NCI-H2196 (cell line): Measurements from ENCODE around the gene C9orf78.

Source experiments
- DNase-seq: peaks from one replicate; lab custom pipeline; 2025; ENCODE audit not compliant: unreplicated experiment; lab: John Stamatoyannopoulos, UW

The C9orf78 gene

GRCh38 chr9:129868023-129868871 is 33.2 kb upstream of the C9orf78 start:
- DNase-seq: no peak

GRCh38 chr9:129867136-129868022 is 32.3 kb upstream of the C9orf78 start:
- DNase-seq: no peak

- DNase-seq: no peak
Observed at GRCh38 chr9:129866394-129867135, 31.5 kb upstream of the C9orf78 start.

- no peak for DNase-seq
Observed at GRCh38 chr9:129865668-129866320, 30.7 kb upstream of the C9orf78 start.

GRCh38 chr9:129864991-129865647 is 30.0 kb upstream of the C9orf78 start:
- no peak for DNase-seq

- no peak for DNase-seq
Observed at GRCh38 chr9:129863059-129863690, 28.1 kb upstream of the C9orf78 start.

GRCh38 chr9:129861447-129861827 is 26.4 kb upstream of the C9orf78 start:
- DNase-seq: no peak

GRCh38 chr9:129860653-129861446 is 25.8 kb upstream of the C9orf78 start:
- no peak for DNase-seq

GRCh38 chr9:129858167-129858962 is 23.3 kb upstream of the C9orf78 start:
- no peak for DNase-seq

- DNase-seq: no peak
Observed at GRCh38 chr9:129857207-129857606, 22.1 kb upstream of the C9orf78 start.

GRCh38 chr9:129854588-129855110 is 19.6 kb upstream of the C9orf78 start:
- DNase-seq: no peak

- peak; percentile 28 for DNase-seq
Observed at GRCh38 chr9:129853614-129854013, 18.5 kb upstream of the C9orf78 start.

GRCh38 chr9:129852579-129852978 is 17.5 kb upstream of the C9orf78 start:
- no peak for DNase-seq

GRCh38 chr9:129851821-129852220 is 16.7 kb upstream of the C9orf78 start:
- DNase-seq: no peak

GRCh38 chr9:129850821-129851550 is 15.9 kb upstream of the C9orf78 start:
- DNase-seq: no peak

GRCh38 chr9:129849901-129850300 is 14.8 kb upstream of the C9orf78 start:
- DNase-seq: no peak

- no peak for DNase-seq
Observed at GRCh38 chr9:129848712-129849441, 13.8 kb upstream of the C9orf78 start.
